ENCODE data around the gene CTNNA3.

GRCh38 chr10:67650558-67650957 lies 45.4 kb downstream of the CTNNA3 start:
- TF ChIP-seq CTCF (IDR thresholded peaks at IDR 0.05) (no peak), POLR2AphosphoS5 (IDR thresholded peaks at IDR 0.05) (no peak)

Measured in upper lobe of left lung (tissue), 4 donors.